ENCODE measurements around the gene NCOA6.

The NCOA6 gene

GRCh38 chr20:34843421-34843820, 18.0 kb upstream of the NCOA6 start:
- no peak overlapping the region for H3K4me2 ChIP-seq (ENCODE audit: insufficient read depth, low read length)
- peaks cover 6% of the 10 kb centered on the region; the same call in 1 of the 2 replicates for H3K36me3 ChIP-seq (ENCODE audit: insufficient read depth, low read length)
- TF ChIP-seq EZH2 (IDR thresholded peaks at IDR 0.05; ENCODE audit: borderline replicate concordance, low read depth, low read length, severe bottlenecking) (no peak), CTCF (IDR thresholded peaks at IDR 0.05; ENCODE audit: borderline replicate concordance, extremely low read depth, low read length, poor library complexity, severe bottlenecking) (no peak)
- no peak overlapping the region for H2AFZ ChIP-seq (ENCODE audit: low read depth, low read length)
- H3K4me1 ChIP-seq (ENCODE audit: insufficient read depth, low read length), result no peaks in the 10 kb centered on the region
- H4K20me1 ChIP-seq (ENCODE audit: insufficient read depth, low read length), result no peaks in the 10 kb centered on the region
- H3K9ac ChIP-seq (ENCODE audit: low read depth, low read length), result no peak overlapping the region
- no peak overlapping the region for H3K27ac ChIP-seq (ENCODE audit: low read length)
- H3K9me3 ChIP-seq (ENCODE audit: insufficient read depth, low read length, severe bottlenecking), result no peaks in the 10 kb centered on the region
- no peaks in the 10 kb centered on the region for H3K79me2 ChIP-seq (ENCODE audit: insufficient read depth, low read length)
- no peak overlapping the region for H3K4me3 ChIP-seq (ENCODE audit: low read depth in 1 of 2, low read length in 2 of 2)
- DNase-seq (no peak), ATAC-seq (ENCODE audit: insufficient read depth, low read depth) (no peak; the same call in 2 of the 3 replicates)
- H3K27me3 ChIP-seq (ENCODE audit: insufficient read depth, low read length, poor library complexity), result no peaks in the 10 kb centered on the region

GRCh38 chr20:34842143-34842542, 16.7 kb upstream of the NCOA6 start:
- DNase-seq (no peak), ATAC-seq (ENCODE audit: insufficient read depth, low read depth) (no peak)
- TF ChIP-seq EZH2 (IDR thresholded peaks at IDR 0.05; ENCODE audit: borderline replicate concordance, low read depth, low read length, severe bottlenecking) (no peak), CTCF (IDR thresholded peaks at IDR 0.05; ENCODE audit: borderline replicate concordance, extremely low read depth, low read length, poor library complexity, severe bottlenecking) (no peak)
- no peak overlapping the region for H3K4me2 ChIP-seq (ENCODE audit: insufficient read depth, low read length)
- H3K36me3 ChIP-seq (ENCODE audit: insufficient read depth, low read length), result peaks cover 3% of the 10 kb centered on the region; the same call in 1 of the 2 replicates
- no peaks in the 10 kb centered on the region for H3K4me1 ChIP-seq (ENCODE audit: insufficient read depth, low read length)
- H4K20me1 ChIP-seq (ENCODE audit: insufficient read depth, low read length), result no peaks in the 10 kb centered on the region
- no peak overlapping the region for H2AFZ ChIP-seq (ENCODE audit: low read depth, low read length)
- no peak overlapping the region for H3K4me3 ChIP-seq (ENCODE audit: low read depth in 1 of 2, low read length in 2 of 2)
- H3K27ac ChIP-seq (ENCODE audit: low read length), result no peak overlapping the region
- no peak overlapping the region for H3K9ac ChIP-seq (ENCODE audit: low read depth, low read length)
- no peaks in the 10 kb centered on the region for H3K27me3 ChIP-seq (ENCODE audit: insufficient read depth, low read length, poor library complexity)
- H3K9me3 ChIP-seq (ENCODE audit: insufficient read depth, low read length, severe bottlenecking), result no peaks in the 10 kb centered on the region
- H3K79me2 ChIP-seq (ENCODE audit: insufficient read depth, low read length), result no peaks in the 10 kb centered on the region

GRCh38 chr20:34834459-34834893, 9.0 kb upstream of the NCOA6 start:
- Histone ChIP-seq H3K4me2 (ENCODE audit: insufficient read depth, low read length) (peak overlapping the region; percentile 36; the same call in 1 of the 2 replicates), H3K27me3 (ENCODE audit: insufficient read depth, low read length, poor library complexity) (no peaks in the 10 kb centered on the region), H3K36me3 (ENCODE audit: insufficient read depth, low read length) (no peaks in the 10 kb centered on the region), H3K4me3 (ENCODE audit: low read depth in 1 of 2, low read length in 2 of 2) (no peak overlapping the region), H4K20me1 (ENCODE audit: insufficient read depth, low read length) (no peaks in the 10 kb centered on the region), H3K9ac (ENCODE audit: low read depth, low read length) (no peak overlapping the region), H3K79me2 (ENCODE audit: insufficient read depth, low read length) (no peaks in the 10 kb centered on the region), H3K4me1 (ENCODE audit: insufficient read depth, low read length) (peaks cover 3% of the 10 kb centered on the region), H3K27ac (ENCODE audit: low read length) (no peak overlapping the region), H2AFZ (ENCODE audit: low read depth, low read length) (no peak overlapping the region), H3K9me3 (ENCODE audit: insufficient read depth, low read length, severe bottlenecking) (no peaks in the 10 kb centered on the region)
- DNase-seq, result no peak
- TF ChIP-seq EZH2 (IDR thresholded peaks at IDR 0.05; ENCODE audit: borderline replicate concordance, low read depth, low read length, severe bottlenecking) (no peak), CTCF (IDR thresholded peaks at IDR 0.05; ENCODE audit: borderline replicate concordance, extremely low read depth, low read length, poor library complexity, severe bottlenecking) (peak; percentile 70)
- peak; percentile 68 for ATAC-seq (ENCODE audit: insufficient read depth, low read depth)

GRCh38 chr20:34831936-34832335, 6.5 kb upstream of the NCOA6 start:
- no peaks in the 10 kb centered on the region for H3K36me3 ChIP-seq (ENCODE audit: insufficient read depth, low read length)
- H3K27ac ChIP-seq (ENCODE audit: low read length), result no peak overlapping the region
- no peaks in the 10 kb centered on the region for H3K79me2 ChIP-seq (ENCODE audit: insufficient read depth, low read length)
- H3K4me3 ChIP-seq (ENCODE audit: low read depth in 1 of 2, low read length in 2 of 2), result no peak overlapping the region
- no peaks in the 10 kb centered on the region for H4K20me1 ChIP-seq (ENCODE audit: insufficient read depth, low read length)
- peaks cover 3% of the 10 kb centered on the region for H3K4me1 ChIP-seq (ENCODE audit: insufficient read depth, low read length)
- ATAC-seq (ENCODE audit: insufficient read depth, low read depth) (no peak), DNase-seq (no peak)
- no peaks in the 10 kb centered on the region for H3K27me3 ChIP-seq (ENCODE audit: insufficient read depth, low read length, poor library complexity)
- TF ChIP-seq EZH2 (IDR thresholded peaks at IDR 0.05; ENCODE audit: borderline replicate concordance, low read depth, low read length, severe bottlenecking) (no peak), CTCF (IDR thresholded peaks at IDR 0.05; ENCODE audit: borderline replicate concordance, extremely low read depth, low read length, poor library complexity, severe bottlenecking) (no peak)
- H3K9me3 ChIP-seq (ENCODE audit: insufficient read depth, low read length, severe bottlenecking), result no peaks in the 10 kb centered on the region
- H2AFZ ChIP-seq (ENCODE audit: low read depth, low read length), result no peak overlapping the region
- H3K9ac ChIP-seq (ENCODE audit: low read depth, low read length), result no peak overlapping the region
- H3K4me2 ChIP-seq (ENCODE audit: insufficient read depth, low read length), result no peak overlapping the region

Measured in DND-41 (cell line).